Hematopoietic multipotent progenitor cell treated with erythropoietin and hydrocortisone succinate and interleukin-3 and kit ligand, for 8 days (in vitro differentiated cells): ENCODE data around the gene TFR2.

Experiments used
- DNase-seq: peaks from one replicate; pipeline ENCODE4 v3.0.0-alpha.2; 2015

TFR2 gene

DNA sequence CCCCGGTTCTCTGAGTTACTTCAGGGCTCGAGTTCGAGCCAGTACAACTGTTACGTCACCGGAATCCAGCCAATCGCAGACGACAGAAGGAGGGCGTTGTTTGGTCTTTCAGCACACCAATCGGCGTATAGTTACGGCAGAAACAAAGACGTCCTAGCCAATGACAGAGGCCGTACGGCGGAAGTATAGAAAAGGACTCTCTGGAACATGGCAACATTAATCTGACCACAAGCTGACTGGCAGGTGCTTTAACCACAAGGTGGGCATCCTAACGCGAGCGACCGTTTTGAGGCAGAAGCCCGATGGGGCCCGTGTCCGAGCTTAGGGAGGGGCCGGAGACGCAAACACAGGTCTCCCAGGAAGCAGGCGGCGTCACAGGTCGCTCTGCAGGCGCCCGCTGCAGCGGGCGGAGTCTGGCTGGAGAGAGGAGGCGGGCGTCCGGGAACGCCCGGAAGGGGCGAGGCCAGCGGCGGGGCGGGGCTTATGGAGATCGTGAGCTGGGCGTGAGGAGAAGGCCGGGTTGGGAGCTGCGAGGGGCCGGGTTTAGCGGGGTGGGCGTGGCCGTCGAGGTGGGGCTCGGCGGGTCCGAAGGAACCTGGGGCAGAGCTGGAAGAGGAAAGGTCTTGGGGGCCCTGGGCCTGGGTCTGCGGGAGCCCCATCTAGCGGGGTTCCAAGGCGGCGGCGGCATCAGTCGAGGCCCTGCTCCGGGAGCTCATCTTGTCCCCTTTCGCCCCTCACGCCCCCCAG is 29.2 kb downstream of the TFR2 start, which contains the start of gene MOSPD3:
MOSPD3 (plus strand) TSS at position 558 of the 747 bp plus-strand sequence. CDS start 252 bp downstream, outside the sequence.
- peak; percentile 100 for DNase-seq

DNA sequence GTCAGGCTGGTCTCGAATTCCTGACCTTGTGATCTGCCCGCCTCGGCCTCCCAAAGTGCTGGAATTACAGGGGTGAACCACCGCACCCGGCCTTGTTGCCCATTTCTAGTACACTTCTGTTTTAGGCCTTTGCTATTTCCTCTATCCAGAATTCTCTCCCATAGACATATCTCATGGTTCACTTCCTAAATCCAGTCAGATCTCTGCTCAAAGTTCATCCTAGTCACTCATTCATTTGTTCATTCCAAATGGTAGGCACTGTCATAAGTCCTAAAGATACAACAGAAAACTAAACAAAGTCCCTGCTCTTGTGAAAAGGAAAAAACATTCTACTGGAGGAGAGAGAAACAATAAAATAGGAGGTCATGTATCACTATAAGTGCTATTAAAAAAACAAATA is 31.4 kb downstream of the TFR2 start:
- no peak for DNase-seq

DNA sequence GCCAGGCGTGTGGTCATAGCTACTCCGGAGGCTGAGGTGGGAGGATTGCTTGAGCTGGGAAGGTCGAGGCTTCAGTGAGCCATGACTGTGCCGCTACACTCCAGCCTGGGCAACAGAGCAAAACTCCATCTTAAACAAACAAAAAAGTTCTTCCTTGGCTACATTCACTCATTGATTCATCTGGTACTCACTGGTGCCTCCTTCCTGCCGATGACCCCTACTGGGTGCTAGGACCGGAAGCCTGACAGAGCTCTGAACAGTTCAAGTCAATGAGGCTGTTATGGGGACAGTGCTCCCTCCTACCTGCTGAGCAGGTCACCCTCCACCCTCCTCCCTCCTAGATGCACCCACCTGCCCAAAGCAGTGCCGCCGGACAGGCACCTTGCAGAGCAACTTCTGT is 34.2 kb downstream of the TFR2 start:
- DNase-seq: no peak

- no peak for DNase-seq
Measured at GRCh38 chr7:100606313-100606712, 35.0 kb downstream of the TFR2 start.

DNA sequence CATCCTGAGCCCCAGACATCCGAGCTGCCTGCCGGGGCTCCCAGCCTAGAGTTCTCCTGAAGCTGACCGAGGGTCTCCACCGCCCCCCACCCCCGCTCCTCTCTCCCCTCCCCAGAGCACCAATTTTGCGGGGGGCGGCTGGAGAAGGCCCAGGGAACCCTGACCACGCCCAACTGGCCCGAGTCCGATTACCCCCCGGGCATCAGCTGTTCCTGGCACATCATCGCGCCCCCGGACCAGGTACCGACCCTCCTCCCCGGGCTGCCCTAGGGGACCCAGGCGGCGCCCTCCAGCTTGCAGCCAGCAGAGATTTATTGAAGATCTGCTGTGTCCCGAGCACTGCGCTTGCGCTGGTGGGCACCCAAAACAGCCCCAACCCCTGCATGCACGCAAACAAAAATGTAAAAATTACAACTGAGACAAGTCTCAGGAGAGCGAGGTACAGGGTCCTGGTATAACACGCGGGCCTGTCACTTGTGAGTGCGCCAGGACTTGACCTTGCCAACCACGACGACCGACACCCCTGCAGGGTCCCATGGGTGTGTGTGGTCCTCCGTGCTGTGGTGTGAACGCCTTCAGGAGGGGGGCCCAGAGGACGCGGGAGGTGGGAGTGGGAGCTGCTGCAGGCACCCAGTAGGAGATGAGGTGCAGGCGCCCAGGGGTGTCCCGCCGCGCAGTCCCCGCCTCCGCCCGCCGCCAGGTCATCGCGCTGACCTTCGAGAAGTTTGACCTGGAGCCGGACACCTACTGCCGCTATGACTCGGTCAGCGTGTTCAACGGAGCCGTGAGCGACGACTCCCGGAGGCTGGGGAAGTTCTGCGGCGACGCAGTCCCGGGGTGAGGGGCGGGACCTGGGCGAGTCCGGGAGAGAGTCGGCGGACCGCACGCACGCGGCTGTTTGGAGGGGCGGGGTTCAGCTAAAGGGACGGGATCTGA is 36.1 kb downstream of the TFR2 start:
- peak; percentile 38 for DNase-seq

DNA sequence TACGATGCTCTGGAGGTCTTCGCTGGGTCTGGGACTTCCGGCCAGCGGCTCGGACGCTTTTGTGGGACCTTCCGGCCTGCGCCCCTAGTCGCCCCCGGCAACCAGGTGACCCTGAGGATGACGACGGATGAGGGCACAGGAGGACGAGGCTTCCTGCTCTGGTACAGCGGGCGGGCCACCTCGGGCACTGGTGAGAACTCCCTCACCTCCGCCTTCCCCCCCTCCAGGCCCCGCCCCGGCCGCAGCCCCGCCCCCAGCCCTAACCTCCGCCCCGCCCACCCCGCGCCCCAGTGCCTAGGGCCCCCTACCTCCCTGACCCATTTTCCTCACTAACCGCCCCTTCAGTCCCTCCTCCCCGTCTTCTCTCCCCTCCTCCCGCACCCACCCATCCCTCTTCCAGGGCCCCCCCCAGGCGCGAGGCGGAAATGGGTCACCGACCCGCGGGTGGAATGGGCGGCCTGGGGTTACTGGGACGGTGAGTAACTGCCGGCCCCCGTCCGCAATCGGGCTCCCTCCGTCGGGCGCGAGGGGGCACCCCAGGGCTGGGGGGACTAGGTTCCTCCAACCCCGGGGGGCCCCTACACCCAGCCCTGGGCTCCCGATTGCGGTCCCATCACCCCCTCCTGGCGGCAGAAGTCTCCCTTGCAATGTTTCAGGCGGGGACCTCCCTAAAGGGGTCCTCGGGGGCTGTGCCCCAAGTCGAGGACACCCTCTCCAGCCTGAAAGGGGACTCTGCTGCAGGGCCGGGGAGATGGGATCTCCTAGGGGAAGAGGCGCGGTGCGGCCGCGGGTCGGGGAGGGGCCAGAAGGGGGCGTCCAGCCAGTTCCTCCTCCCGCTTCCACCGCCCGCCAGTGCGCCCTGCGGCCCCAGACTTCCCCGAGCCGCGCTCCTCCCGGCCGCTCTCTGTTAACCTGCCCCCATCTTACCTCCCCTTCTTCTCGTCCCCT is 37.0 kb downstream of the TFR2 start:
- DNase-seq: peak; percentile 73

DNA sequence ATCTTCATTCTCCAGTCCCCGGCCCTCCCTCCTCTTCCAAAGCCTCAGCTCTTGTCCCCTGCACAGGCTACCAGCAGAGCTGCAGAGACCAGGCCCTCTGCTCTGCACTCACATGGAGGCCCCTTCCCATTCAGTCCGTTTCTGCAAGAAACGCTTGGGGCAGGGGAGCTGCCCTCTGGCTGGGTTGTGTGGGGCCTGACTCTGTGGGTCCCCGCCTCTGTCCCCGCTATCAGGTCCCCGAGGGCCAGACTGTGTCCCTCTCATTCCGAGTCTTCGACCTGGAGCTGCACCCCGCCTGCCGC is 37.7 kb downstream of the TFR2 start:
- peak; percentile 16 for DNase-seq

DNA sequence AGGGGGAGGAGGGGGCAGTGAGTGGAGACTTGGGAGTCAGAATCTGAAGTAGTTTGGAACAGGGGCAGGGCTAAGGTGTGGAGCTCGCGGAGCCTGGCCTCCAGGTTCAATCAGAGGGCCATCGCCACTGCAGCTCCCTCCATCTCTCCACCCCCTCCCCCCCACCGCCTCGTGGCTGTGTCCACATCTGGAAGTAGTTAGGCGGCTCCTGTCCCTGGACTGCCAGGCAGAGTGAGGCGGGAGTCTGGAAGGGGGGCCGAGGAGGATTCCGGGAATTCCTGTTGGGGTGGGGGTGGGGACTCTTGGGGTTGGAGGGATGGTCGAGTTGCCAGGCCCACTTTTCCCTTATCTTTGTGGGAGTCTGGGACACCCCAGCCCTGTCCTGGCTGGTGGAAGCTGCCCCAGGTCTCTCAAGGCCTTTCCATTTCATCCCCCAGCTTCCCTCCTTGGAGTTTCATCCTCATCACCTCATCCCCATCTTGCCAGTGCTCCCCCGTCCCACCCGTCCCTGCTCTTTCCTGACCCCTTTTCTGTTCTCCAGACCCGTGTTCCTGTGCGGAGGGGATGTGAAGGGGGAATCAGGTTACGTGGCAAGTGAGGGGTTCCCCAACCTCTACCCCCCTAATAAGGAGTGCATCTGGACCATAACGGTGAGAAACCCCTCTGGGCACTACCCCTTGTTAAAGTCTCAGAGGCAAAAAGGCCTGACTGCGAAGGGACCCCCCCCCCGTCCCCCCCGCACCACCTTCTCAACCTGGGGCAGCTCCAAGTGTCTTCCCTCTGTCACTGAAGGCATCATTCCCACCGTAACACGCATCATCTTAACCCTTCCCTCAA is 38.2 kb downstream of the TFR2 start:
- no peak for DNase-seq

DNA sequence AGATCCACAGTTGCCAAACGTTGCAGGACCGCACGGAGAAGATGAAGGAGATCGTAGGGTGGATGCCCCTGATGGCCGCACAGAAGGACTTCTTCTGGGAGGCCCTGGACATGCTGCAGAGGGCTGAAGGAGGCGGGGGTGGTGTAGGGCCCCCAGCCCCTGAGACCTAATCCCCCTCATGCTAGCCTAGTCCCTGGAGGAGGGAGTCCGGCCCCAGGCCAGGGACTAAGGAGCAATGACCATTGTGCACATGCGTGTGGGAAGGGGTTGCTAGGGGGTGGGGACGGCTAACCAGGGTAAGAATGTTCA is 40.7 kb downstream of the TFR2 start:
- DNase-seq: no peak

DNA sequence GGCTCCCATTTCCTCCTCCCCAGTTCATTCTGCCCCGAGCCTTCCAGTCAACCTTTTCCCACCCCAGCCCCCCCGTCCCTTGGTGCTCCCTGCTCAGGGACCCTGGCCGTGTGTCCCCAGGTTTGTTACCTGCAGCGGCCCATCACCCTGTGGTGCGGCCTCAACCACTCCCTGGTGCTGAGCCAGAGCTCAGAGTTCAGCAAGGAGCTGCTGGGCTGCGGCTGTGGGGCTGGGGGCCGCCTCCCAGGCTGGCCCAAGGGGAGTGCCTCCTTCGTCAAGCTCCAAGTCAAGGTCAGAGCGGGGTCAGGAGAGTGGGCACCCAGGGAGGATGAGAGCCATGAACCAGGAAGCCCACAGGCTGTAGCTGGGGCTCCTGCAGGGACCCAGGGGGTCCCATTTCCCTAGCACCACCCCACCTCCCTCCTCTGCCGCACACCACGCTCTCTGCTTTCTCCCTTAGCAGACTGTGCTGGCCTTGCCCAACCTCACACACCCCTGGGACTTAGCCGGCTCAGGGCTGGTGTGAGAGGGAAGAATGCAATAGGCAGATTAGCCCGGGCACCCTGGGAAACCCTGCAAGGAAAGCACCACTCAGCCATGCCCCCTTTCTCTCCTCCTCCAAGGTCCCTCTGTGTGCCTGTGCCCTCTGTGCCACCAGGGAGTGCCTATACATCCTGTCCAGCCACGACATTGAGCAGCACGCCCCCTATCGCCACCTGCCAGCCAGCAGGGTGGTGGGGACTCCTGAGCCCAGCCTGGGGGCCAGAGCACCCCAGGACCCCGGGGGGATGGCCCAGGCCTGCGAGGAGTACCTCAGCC is 41.2 kb downstream of the TFR2 start:
- DNase-seq: peak; percentile 21

DNA sequence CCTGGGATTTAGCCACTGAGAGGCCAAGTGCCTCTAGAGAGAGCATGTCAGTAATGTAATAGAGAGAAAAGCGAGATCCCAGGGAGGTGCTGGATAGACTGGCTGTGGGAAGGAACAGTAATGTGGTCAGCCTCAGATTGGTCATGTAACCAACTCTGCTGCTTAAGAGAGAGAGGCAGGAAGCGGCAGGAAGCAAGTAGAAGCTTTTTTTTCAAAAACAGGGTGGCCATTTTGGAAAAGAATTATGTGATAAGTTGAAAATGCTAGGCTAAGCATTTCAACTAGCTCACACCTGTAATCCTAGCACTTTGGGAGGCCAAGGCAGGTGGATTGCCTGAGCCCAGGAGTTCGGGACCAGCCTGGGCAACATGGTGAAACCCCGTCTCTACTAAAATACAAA is 42.9 kb downstream of the TFR2 start:
- no peak for DNase-seq

GRCh38 chr7:100595188-100595587 is 46.2 kb downstream of the TFR2 start:
- DNase-seq: no peak

GRCh38 chr7:100591596-100591995 is 49.8 kb downstream of the TFR2 start:
- no peak for DNase-seq

DNA sequence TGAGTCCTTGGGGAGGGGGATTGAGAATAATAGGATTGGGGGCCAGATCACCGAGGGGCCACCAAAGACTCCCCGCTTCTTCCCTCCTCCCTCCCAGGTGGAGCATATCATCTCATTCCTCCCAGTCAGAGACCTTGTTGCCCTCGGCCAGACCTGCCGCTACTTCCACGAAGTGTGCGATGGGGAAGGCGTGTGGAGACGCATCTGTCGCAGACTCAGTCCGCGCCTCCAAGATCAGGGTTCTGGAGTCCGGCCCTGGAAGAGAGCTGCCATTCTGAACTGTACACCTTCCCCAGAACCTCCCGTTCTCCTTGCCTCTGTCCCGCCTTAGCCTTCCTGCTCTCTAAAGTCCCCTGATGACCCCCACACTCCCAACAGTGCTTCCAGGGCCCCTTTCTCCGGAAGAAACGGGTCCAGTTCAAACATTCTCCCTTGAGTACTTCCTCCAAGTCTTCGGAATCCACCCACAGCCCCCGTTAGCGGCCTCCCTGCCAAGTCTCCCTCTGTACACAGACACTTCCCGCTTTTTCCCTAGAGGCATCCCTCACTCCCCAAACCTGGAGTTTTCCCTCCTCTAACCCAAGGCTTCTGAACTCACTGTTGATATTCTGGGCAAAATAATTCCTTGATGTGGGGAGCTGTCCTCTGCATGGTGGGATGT is 51.1 kb downstream of the TFR2 start:
- no peak for DNase-seq

DNA sequence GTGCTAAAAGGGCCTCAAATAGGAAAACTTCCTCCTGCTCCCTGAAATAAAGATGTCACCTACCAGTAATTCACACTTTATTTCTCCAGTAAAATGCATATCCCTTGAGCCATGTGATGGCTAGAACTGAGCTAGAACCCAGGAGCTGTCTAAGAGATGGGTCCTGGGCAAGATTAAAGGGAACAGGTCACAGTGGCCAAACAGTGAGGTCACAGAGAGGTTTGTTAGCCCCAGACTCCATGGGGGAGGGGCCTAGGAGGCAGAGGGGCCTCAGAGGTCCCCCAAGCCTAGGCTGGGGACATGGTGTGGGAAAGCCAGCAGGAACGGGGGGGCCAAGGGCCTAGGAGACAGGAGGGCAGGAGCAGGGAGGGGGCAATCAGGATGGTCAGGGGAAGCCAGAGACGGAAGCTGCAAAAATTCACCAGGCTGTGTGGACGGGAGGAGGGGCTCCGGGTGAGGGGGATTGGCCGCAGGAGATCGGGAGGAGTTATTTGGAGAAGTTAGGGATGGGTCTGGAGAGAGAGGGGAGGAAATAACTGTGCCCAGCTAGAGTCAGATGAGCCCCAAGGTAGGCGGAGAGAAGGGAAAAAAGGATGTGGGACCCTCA is 51.9 kb downstream of the TFR2 start:
- no peak for DNase-seq

DNA sequence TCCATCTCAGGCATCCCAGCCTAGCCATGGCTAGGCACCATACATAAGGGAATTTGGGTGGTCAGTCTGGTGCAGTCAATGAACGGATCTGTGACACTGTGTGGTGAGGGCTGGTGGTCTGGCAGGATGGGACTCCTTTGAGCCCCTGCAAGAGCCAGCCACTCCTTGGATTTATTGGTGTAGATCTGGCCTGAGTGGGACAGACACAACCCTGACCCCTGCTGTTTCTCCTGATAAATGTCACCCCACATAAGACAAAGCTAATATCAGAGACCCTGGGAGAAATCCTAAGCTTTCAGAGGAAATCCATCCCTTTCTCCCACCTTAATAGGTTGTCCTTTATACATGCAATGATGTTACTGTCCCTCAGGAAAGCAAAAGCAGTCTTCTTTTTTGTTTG is 52.9 kb downstream of the TFR2 start:
- peak; percentile 62 for DNase-seq

DNA sequence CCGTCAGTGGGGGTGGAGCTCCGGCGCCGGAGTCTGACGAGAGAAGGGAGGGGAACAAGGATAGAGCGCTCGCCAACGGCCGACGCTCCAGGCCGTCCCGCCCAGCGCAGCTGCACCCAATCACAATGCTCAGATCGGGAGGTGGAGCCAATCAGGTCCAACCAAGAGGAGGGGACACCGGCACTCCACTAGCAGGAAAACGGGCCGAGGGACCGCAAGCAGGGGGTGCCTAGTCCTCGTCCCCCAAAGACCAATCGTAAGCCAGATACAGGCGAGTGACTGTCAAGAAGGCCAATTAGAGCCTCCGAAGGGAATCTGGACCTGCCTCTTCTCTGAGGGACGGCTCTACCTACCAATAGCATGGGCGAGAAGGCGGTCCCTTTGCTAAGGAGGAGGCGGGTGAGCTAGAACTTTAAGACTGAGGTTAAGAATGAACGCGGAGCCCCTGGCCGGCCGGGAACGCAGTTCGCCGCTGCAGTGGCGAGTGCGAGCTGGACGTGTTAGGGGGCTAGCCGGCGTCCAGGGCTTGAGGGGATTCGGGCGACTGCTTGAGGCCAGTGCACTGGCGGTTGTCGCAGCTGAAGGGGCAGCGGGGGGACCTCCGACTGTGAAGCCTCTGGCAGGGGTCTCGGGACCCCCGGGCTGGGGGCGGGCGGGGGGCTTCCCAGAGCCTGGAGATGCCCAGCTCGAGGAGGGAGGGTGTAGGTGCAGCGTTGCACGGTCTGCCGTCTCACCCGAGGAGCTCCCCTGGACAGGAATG is 54.9 kb downstream of the TFR2 start, which contains the start of gene FBXO24:
FBXO24 (plus strand) TSS at position 63 of the 760 bp plus-strand sequence; CDS start at position 361, 298 bp downstream.
- peak; percentile 100 for DNase-seq

DNA sequence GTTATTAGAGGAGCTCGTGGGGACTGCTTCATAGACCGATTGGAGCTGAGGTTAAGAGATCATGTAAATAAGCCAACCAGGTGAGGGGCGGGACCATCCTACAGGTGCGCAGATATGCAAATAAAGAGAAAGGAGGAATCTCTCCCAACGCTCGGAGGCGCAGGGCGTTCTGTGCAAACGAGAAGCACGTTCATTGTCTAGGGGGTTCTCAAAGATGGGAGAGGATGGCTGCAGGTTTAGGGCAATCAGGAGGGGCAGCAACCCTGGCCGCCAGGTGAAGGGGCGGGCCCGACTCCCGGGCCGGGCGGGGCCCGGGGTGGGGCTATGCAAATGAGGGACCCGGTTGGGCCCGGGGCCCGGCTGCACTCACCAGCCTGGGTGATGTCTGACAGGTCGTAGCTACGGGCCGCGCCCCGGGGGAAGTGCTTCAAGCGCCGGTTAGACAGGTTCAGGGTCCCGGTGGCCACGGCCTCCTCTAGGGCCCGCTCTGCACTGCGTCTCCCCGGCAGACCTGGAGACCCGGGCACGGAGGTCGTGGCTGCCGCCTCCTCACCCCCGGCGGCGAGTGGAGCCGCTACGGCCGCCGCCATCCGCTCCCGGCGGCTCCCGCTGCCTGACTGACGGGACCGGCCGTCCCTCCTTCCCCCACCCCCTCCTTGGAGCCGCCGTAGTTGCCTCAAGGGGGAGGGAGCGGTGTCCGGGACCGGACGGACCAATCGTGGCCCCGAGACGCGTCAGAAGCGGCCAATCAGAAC is 55.7 kb downstream of the TFR2 start, which contains the start of gene LRCH4:
LRCH4 (minus strand) TSS at position 619 of the 755 bp plus-strand sequence; CDS start at position 590, 29 bp downstream.
- no peak for DNase-seq
